Measurements from ENCODE around the gene REEP3.

The REEP3 gene

GRCh38 chr10:63539377-63539776 is 18.2 kb downstream of the REEP3 start:
- no peak overlapping the region for H3K27ac ChIP-seq

GRCh38 chr10:63539994-63540393 is 18.8 kb downstream of the REEP3 start:
- H3K27ac ChIP-seq = no peak overlapping the region
- TF ChIP-seq CTCF (IDR thresholded peaks at IDR 0.05) (no peak), ZFX (IDR thresholded peaks at IDR 0.05; ENCODE audit: borderline replicate concordance) (no peak)

More at GRCh38 chr10:63539377-63539776, 18.2 kb downstream of the REEP3 start:
- TF ChIP-seq CTCF (IDR thresholded peaks at IDR 0.05) (no peak), ZFX (IDR thresholded peaks at IDR 0.05; ENCODE audit: borderline replicate concordance) (no peak)

GRCh38 chr10:63542835-63543575 is 21.8 kb downstream of the REEP3 start:
- TF ChIP-seq ZFX (IDR thresholded peaks at IDR 0.05; ENCODE audit: borderline replicate concordance) (no peak), CTCF (IDR thresholded peaks at IDR 0.05) (no peak)
- no peak overlapping the region for H3K27ac ChIP-seq

GRCh38 chr10:63543576-63543962 is 22.4 kb downstream of the REEP3 start:
- TF ChIP-seq CTCF (IDR thresholded peaks at IDR 0.05) (no peak), ZFX (IDR thresholded peaks at IDR 0.05; ENCODE audit: borderline replicate concordance) (no peak)
- no peak overlapping the region for H3K27ac ChIP-seq

GRCh38 chr10:63544418-63544817 is 23.2 kb downstream of the REEP3 start:
- no peak for TF ChIP-seq ZFX (IDR thresholded peaks at IDR 0.05; ENCODE audit: borderline replicate concordance)
- no peak for TF ChIP-seq CTCF (IDR thresholded peaks at IDR 0.05)
- H3K27ac ChIP-seq = no peak overlapping the region

GRCh38 chr10:63547628-63548360 is 26.6 kb downstream of the REEP3 start:
- no peak for TF ChIP-seq CTCF (IDR thresholded peaks at IDR 0.05)
- TF ChIP-seq ZFX (IDR thresholded peaks at IDR 0.05; ENCODE audit: borderline replicate concordance) = no peak
- H3K27ac ChIP-seq = no peak overlapping the region

- TF ChIP-seq ZFX (IDR thresholded peaks at IDR 0.05; ENCODE audit: borderline replicate concordance) (no peak), CTCF (IDR thresholded peaks at IDR 0.05) (no peak)
Measured at GRCh38 chr10:63548860-63549259, 27.7 kb downstream of the REEP3 start.

More at GRCh38 chr10:63548860-63549259, 27.7 kb downstream of the REEP3 start:
- H3K27ac ChIP-seq = no peak overlapping the region
